GM21529 (cell line): ENCODE measurements around the gene KYAT1.
A peak's percentile ranks its signal among the peaks of the same experiment; 100 is the strongest.

Experiments
- ATAC-seq: cut with Tn5 transposase; IDR thresholded peaks from one replicate; pipeline ENCODE4 v1.9.1; 2021; ENCODE audit not compliant: unreplicated experiment

KYAT1 gene

DNA sequence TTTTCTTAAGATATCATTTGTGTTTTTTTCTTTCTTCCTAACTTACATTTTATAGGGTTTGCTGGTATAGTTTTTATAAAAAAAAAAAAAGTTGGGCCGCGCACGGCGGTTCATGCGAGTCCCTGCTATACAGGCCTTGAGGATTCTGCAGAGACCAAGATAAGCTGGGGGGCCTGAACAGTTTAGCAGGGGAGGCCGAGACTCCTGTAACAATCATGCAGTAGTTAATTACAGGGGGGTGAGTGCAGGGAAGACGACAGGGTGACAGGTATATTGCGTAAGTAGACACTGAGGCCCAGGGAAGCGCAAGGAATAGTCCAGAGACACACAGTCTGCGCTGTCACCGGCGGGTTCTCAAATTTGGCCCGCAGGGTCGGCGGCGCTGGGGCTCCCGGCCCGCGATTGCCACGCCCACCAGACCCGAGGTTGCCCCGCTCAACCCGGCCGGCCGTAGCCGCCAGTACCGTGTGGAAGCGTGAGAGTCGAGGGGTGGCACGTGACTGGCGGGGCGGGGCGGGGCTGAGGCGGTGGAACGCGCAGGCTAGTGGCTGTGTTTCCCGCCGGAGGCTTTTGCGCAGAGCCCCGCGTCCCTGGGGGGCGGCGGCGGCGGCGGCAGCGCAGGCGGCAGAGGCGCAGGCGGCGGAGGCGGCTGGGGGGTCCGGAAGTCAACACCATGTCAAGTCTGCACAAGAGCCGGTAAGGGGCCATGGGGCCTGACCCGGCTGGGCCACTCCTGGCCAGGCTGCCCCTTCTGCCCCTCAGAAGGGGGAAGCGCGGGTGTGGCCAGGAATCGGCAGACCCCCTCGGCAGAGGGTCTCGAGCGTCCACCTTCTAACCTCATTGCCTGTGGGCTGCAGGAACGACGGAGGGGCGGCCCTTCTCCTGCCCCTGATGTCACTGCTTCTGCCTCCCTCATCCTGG lies 94.8 kb downstream of the KYAT1 start, which contains the start of gene TBC1D13:
Gene TBC1D13, plus strand, starts transcription at position 573 of the 921 bp plus-strand sequence. Its CDS starts 101 bp downstream, at position 674.
- peak; percentile 84 for ATAC-seq

DNA sequence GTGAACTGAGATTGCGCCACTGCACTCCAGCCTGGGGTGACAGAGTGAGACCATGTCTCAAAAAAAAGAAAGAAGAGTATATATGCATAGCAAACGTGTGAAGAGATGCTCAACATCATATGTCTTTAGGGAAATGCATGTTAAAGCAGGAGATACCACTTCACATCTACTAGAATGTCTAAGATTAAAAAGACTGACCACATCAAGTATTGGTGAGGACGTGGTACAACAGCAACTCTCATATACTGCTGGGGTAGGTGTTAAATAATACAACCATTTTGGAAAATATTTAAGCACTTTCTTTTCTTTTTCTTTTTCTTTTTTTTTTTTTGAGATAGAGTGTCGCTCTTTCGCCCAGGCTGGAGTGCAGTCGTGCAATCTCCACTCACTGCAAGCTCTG lies 96.3 kb downstream of the KYAT1 start:
- no peak for ATAC-seq
